Germinal center (tissue), 1 donor: ENCODE results near the gene LPGAT1.
"Not testable (repeated sequence)": the region's sequence is repeated elsewhere in the genome, so short reads cannot be mapped to it uniquely, and the experiment has no call there.

Experiments
- DNase-seq: peaks from one replicate; pipeline ENCODE4 v3.0.0; 2012; ENCODE audit warnings: mixed read lengths, low spot score

The LPGAT1 gene

GRCh38 chr1:211734359-211734758, 96.2 kb downstream of the LPGAT1 start:
- DNase-seq, result no peak

- no peak for DNase-seq
Measured at GRCh38 chr1:211732293-211732980, 98.1 kb downstream of the LPGAT1 start.

- no peak for DNase-seq
Measured at GRCh38 chr1:211731456-211732292, 98.9 kb downstream of the LPGAT1 start.

DNA sequence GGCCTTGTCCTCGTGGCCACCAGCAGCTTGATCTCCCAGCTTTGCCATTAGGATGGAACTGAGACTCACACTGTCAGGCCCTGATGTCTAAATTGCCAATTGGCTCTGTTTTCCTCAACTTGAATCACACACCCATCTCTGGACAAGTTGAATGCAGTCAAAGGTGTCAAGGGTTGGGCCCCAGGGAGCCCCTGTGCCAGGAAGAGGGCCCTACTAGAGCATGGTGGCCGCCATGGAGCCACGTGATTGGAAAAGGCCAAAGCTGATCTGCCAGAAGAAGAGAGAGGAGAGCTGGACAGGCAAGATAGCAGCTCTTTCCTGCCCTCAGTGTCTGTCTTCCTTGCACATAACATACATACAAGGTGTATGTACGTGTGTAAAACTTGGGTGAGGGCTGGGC, 100.2 kb downstream of the LPGAT1 start:
- DNase-seq, result no peak

DNA sequence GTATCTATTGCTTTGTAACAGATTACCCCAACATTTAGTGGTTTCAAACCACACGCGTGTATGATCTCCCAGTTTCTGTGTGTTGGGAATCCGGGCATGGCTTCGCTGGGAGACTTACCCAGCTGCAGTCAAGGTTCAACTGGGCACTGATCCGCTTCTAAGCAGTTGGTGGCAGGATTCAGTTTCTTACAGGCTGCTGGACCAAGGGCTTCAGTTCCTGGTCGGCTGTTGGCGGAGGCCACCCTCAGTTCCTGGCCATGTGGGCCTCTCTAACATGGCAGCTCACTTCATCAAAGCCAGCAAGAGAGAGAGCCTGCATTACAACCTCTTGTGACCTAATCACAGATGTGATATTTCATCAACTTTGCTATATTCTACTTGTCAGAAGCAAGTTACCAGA, 101.3 kb downstream of the LPGAT1 start:
- DNase-seq, result no peak

GRCh38 chr1:211726467-211726995, 104.0 kb downstream of the LPGAT1 start:
- no peak for DNase-seq

- DNase-seq, result no peak
Measured at GRCh38 chr1:211724687-211725196, 105.8 kb downstream of the LPGAT1 start.

GRCh38 chr1:211723273-211723672, 107.3 kb downstream of the LPGAT1 start:
- DNase-seq, result no peak

DNA sequence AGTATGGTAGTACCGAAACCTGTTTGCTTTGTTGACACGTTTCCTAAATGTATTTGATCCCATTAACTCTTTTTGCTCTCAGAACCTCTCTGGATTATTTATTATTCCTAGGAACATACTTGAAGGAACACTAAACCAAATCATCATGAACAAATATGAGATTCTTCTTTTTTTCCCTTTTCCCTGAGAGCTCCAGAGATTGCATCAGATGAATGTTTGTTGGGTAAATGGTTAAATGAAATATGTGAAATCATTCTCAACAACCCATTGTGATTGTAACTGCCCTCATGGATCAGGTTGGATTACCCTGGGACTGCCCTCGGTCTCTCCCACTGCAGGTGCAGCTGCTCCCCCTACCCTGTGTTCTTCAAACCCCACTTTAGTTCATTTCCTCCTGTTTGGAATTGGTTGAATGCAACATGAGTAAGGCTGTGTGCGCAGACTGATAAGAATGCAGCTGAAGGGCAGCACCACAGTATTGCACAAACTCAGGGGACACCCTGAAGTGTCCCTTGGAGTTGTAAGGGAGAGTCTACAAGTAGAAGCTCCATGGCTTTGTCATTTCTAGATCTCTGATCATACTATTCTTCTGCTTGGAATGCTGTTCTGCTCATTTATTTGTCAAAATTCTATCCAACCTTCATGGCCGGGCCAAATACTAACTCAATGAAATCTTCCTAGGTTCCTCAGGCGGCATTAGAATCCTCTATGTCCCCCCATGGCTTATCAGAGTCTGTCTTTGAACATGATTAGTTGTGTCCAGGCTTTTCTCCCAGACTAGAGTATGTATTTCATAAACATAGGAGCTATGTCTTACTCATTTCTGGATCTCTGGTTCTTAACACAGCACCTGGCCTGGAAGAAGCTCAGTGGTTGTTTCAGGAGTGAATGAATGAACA, 108.0 kb downstream of the LPGAT1 start:
- DNase-seq, result no peak

GRCh38 chr1:211716555-211716954, 114.0 kb downstream of the LPGAT1 start:
- not testable (repeated sequence) for DNase-seq

DNA sequence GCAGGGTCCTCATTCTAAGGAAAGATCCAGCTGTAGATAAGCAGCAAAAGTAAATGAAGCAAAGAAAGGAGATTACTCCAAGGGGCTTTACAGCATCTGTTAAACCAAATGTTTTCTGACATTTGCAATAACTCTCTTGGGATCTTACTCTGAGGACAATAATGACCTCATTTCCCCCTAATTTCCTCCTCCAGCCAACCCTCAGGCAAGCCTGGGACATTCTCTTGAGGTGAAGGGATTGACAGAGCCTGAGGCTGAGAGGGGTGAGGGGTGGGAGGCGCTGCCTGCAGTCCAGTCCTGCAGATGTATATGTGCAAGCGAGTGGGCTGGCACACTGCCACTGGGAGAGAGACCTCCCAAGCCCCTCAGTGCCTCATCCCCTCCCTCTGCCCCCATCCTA, 114.6 kb downstream of the LPGAT1 start:
- DNase-seq, result no peak

DNA sequence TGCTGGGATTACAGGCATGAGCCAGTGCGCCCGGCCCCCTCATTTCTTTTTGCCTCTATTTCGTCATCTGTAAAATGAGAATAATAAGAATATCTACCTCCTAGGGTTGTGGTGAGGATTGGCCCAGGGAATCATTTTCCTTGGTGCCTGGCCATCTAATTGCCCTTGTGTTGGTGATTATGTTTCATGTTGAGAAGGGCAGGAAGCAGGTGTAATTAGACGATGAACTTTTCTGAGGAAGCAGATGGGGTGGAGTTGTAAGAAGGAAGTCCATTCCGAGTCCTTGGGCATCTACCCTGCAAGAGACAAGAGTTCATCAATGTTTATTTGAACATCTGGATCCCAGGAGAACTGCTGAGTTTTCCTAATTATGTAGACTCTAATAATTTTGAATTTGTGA, 116.4 kb downstream of the LPGAT1 start:
- no peak for DNase-seq

DNA sequence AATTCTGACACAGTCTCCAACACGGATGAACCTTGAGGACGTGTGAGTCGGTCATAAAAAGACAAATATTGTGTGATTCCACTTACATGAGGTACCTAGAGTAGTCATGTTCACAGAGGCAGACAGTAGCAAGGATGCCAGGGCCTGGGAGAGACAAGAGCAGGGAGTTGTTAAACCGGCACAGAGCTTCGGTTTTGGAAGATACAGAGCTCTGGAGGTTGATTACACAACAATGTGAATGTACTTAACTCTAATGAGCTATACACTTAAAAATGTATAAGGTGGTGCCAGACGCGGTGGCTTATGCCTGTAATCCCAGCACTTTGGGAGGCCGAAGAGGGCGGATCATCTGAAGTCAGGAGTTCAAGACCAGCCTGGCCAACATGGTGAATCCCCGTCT, 117.3 kb downstream of the LPGAT1 start:
- DNase-seq, result no peak

DNA sequence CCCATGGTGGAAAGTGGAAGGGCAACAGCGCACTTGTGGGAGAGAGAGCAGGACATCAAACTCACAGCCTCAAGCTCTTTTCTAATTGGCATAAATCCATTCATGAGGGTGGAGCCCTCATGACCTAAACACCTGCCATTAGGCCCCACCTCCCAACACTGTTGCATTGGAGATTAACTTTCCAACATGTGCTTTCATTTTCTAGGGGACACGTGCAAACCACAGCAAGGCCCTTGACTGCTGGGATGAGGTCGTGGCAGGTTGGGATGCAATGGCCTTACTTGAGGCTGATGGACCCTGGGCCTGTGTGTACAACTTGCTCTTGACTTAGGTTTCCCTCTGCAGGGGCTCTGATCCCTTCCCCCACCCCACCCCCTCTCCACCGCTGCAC, 119.3 kb downstream of the LPGAT1 start:
- no peak for DNase-seq

DNA sequence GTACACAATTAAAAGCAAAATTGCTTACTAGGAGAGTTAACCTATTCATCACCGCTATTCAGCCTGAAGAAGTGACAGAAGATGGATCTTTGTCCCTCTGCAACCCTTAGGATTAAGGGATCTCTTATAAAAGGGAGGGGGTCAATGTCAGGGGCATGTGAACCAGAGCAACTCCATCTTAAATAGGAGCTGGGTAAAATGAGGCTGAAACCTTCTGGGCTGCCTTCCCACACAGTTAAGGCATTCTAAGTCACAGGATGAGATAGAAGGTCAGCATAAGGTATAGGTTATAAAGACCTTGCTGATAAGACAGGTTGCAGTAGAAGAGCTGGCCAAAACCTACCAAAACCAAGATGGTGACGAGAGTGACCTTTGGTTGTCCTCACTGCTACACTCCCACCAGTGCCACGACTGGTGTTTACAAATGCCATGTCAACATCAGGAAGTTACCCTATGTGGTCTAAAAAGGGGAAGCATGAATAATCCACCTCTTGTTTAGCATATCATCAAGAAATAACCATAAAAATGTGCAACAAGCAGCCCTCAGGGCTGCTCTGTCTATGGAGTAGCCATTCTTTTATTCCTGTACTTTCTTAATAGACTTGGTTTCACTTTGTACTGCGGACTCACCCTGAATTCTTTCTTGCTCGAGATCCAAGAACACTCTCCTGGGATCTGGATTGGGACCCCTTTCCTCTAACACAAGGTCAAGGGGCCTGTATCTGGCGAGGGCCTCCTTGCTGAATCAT, 119.8 kb downstream of the LPGAT1 start:
- DNase-seq, result no peak

DNA sequence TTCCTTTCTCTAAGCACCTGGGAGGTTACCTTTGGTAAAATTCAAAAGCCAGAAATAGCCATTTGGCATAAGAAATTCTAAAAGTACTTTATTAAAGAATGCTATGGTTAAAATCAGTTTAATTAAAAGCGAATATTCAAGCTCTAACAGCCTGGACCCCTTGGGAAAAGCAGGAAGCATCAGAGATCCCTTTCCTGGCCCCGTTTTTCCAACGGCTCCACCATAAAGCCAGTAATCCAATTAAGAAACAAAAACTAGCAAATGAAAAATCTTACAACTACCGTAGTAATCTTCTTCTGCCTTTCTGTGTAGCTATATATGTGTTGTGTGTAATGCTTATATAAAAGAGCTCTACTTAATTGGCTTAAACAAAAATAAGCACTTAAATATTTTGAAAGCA, 121.6 kb downstream of the LPGAT1 start:
- DNase-seq, result no peak

GRCh38 chr1:211708006-211708405, 122.6 kb downstream of the LPGAT1 start:
- DNase-seq, result no peak

DNA sequence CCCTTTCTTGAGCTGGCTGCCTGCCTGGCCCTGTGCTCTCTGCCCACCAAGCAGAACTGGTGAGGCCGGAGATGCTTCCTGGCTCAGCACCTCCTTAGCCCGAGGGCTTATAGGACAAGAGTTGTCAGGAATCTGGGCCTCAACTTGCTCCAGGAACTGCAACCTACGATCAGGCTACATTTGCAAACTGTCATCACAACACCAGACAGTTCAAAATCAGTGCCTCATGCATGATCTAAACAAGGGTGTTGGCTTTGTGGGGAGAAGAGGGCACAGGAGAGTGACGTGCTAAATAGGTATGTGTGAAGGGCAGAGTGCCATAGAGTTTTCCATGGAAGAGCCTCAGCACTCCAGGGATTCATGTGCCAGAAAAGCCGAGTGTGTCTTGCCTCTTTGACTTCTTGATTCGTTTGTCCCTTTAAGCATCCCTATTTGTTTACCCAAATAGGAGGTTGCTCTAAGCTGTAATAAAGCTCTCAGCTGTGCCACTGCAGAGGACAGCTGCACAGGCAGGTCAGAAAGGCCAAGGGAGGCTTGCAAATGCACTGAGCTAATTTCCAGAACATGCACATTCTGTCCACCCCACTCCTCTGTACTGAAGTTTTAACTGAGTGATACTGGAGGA, 125.0 kb downstream of the LPGAT1 start:
- no peak for DNase-seq

DNA sequence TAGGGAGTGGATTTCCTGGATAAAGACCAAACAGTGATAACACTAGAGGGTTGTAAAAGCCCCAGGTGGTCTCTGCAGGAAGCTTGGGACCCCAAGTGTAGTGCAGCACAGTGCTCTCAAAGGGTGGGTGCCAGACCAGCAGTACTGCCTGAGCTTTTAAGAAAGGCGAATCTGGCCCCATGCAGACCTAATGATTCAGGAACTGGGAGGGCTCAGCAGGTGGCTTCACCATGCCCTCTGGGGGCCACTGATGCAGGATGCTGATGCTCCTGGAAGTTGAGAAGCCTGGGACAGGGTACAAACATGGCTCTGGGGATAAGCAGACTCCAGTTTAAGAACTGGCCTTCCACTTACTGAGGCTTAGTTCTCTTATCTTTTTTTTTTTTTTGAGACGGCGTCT, 126.0 kb downstream of the LPGAT1 start:
- DNase-seq, result no peak

DNA sequence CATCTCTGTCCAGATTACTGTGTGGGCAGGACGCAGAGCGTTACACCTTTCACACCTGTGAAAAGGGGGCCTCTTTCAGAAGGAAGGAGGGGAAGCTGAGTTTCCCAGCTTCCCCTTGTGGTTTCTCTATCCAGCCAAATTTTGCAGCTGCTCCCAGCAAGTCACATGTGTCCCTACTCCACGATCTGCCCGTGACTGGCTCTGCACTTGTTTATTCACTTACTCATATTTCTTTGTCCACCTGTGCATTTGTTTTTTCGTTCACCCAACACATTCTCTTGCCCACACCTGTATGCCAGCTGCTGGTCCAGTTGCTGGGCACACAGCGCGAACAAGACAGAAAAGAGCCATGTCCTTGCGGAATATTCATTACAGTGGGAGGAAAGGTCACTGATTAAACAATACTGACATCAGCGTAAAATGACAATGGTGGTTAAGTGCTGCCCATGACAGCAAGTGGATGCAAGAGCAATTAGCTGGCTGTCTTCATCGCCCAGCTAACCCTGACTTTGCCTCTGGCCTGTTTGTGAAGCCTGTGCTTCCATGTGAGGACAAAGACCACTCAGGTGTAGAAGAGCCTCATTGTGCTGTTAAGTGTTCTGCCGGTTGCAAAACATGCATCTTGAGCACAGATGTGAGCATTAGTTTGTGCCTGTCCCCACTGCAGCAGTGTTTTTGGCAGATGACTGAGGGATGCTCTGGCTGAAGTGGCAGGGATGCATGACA, 126.6 kb downstream of the LPGAT1 start:
- DNase-seq, result no peak
